Measurements from ENCODE around the gene EYA3. TPM values are rescaled to one million over a fixed set of nuclear protein-coding genes. Genes with fewer than 3 reads are reported as not detected.

EYA3 gene
- total RNA-seq, 3 donors from 2014 or later (not counting 1 experiment from before 2014, with no cell fraction given): 17.7 to 25.2 (median 19.1) TPM

- Mint-ChIP-seq H3K27me3 (ENCODE audit: low read depth in 2 of 2) (no peaks in the 10 kb centered on the region), H3K4me3 (no peak overlapping the region), H3K4me1 (peaks cover 18 to 19% of the 10 kb centered on the region in 2 donors), H3K9me3 (no peaks in the 10 kb centered on the region), H3K36me3 (no peaks in the 10 kb centered on the region), H3K27ac (peak overlapping the region in 1 of 2 donors; percentile 4)
- H3K27ac ChIP-seq (ENCODE audit: low read length): peak overlapping the region; percentile 47
- peaks cover 29% of the 10 kb centered on the region for H3K4me1 ChIP-seq (ENCODE audit: control insufficient read depth, insufficient read depth, low read length)
- intact Hi-C loops (cut with micrococcal nuclease): no loop called here
- no peak overlapping the region for H3K4me3 ChIP-seq (ENCODE audit: low read length)
- no peaks in the 10 kb centered on the region for H3K27me3 ChIP-seq (ENCODE audit: control insufficient read depth, insufficient read depth, low read length)
- WGBS (ENCODE audit: insufficient coverage): 78% methylated on average over 4 of the region's 5 CpGs
- DNase-seq (peak in 1 of 2 donors; percentile 21), ATAC-seq (peak in 1 of 3 donors; percentile 58)
- no peaks in the 10 kb centered on the region for H3K36me3 ChIP-seq (ENCODE audit: control insufficient read depth, insufficient read depth, low read length)
- H3K9me3 ChIP-seq (ENCODE audit: control insufficient read depth, insufficient read depth, low read length): no peaks in the 10 kb centered on the region
- TF ChIP-seq CTCF (IDR thresholded peaks at IDR 0.05): no peak
Measured at GRCh38 chr1:28112388-28113241, 24.2 kb upstream of the EYA3 start.

GRCh38 chr1:28111157-28111556, 22.7 kb upstream of the EYA3 start:
- no peak for DNase-seq
- ATAC-seq: peak; percentile 36 to 73 (median 45)
- H3K27ac ChIP-seq (ENCODE audit: low read length): peak overlapping the region; percentile 31
- no peaks in the 10 kb centered on the region for H3K9me3 Mint-ChIP-seq
- no peaks in the 10 kb centered on the region for H3K27me3 ChIP-seq (ENCODE audit: control insufficient read depth, insufficient read depth, low read length)
- no peaks in the 10 kb centered on the region for H3K9me3 ChIP-seq (ENCODE audit: control insufficient read depth, insufficient read depth, low read length)
- peaks cover 18 to 19% of the 10 kb centered on the region in 2 donors for H3K4me1 Mint-ChIP-seq
- H3K4me3 ChIP-seq (ENCODE audit: low read length): no peak overlapping the region
- TF ChIP-seq CTCF (IDR thresholded peaks at IDR 0.05): no peak
- H3K27ac Mint-ChIP-seq: peak overlapping the region; percentile 54 to 56
- peaks cover 27% of the 10 kb centered on the region for H3K4me1 ChIP-seq (ENCODE audit: control insufficient read depth, insufficient read depth, low read length)
- H3K27me3 Mint-ChIP-seq (ENCODE audit: low read depth in 2 of 2): no peaks in the 10 kb centered on the region
- no peaks in the 10 kb centered on the region for H3K36me3 Mint-ChIP-seq
- intact Hi-C loops (cut with micrococcal nuclease): no loop called here
- 45% methylated on average over 2 of the region's 2 CpGs for WGBS (ENCODE audit: insufficient coverage)
- no peak overlapping the region for H3K4me3 Mint-ChIP-seq
- H3K36me3 ChIP-seq (ENCODE audit: control insufficient read depth, insufficient read depth, low read length): no peaks in the 10 kb centered on the region

- Histone ChIP-seq H3K27me3 (ENCODE audit: control insufficient read depth, insufficient read depth, low read length) (no peaks in the 10 kb centered on the region), H3K36me3 (ENCODE audit: control insufficient read depth, insufficient read depth, low read length) (no peaks in the 10 kb centered on the region), H3K4me1 (ENCODE audit: control insufficient read depth, insufficient read depth, low read length) (peaks cover 21% of the 10 kb centered on the region), H3K9me3 (ENCODE audit: control insufficient read depth, insufficient read depth, low read length) (no peaks in the 10 kb centered on the region), H3K4me3 (ENCODE audit: low read length) (no peak overlapping the region), H3K27ac (ENCODE audit: low read length) (peak overlapping the region; percentile 6)
- Mint-ChIP-seq H3K4me3 (no peak overlapping the region), H3K9me3 (no peaks in the 10 kb centered on the region), H3K4me1 (peaks cover 17 to 18% of the 10 kb centered on the region in 2 donors), H3K27me3 (ENCODE audit: low read depth in 2 of 2) (no peaks in the 10 kb centered on the region), H3K27ac (peak overlapping the region; percentile 54 to 56), H3K36me3 (no peaks in the 10 kb centered on the region)
- ATAC-seq (no peak), DNase-seq (no peak)
- intact Hi-C loops (cut with micrococcal nuclease): no loop called here
- no peak for TF ChIP-seq CTCF (IDR thresholded peaks at IDR 0.05)
- WGBS (ENCODE audit: insufficient coverage): 100% methylated on average over 1 of the region's 1 CpG
Measured at GRCh38 chr1:28110555-28110954, 22.1 kb upstream of the EYA3 start.

Data from natural killer cell (primary cell).